T-helper 1 cell treated with Interleukin-12 subunit alpha and Interleukin-12 subunit beta and Interleukin-4 antibody, amounts not matched to agents 30 μg/mL and 1 μg/mL, for 36 hours (primary cell): ENCODE data around the gene ERBB3.
A peak's percentile ranks its signal among the peaks of the same experiment; 100 is the strongest.
"Not testable (repeated sequence)": the region's sequence is repeated elsewhere in the genome, so short reads cannot be mapped to it uniquely, and the experiment has no call there.

ENCODE experiments used
- H3K27ac Mint-ChIP-seq: one replicate; pipeline ENCODE4 v1.8.0; 2021; ENCODE audit warnings: mild to moderate bottlenecking, mixed read lengths
- H3K27me3 Mint-ChIP-seq: one replicate; pipeline ENCODE4 v1.8.0; 2021; ENCODE audit warnings: low read depth, mixed read lengths
- H3K36me3 Mint-ChIP-seq: one replicate; pipeline ENCODE4 v1.8.0; 2021; ENCODE audit warnings: low read depth, mixed read lengths
- H3K4me1 Mint-ChIP-seq: one replicate; pipeline ENCODE4 v1.8.0; 2021; ENCODE audit warnings: low read depth, mixed read lengths
- H3K4me3 Mint-ChIP-seq: one replicate; pipeline ENCODE4 v1.8.0; 2021; ENCODE audit warnings: mild to moderate bottlenecking, moderate library complexity, mixed read lengths
- H3K9me3 Mint-ChIP-seq: one replicate; pipeline ENCODE4 v1.8.0; 2021; ENCODE audit warnings: mixed read lengths

Gene ERBB3

DNA sequence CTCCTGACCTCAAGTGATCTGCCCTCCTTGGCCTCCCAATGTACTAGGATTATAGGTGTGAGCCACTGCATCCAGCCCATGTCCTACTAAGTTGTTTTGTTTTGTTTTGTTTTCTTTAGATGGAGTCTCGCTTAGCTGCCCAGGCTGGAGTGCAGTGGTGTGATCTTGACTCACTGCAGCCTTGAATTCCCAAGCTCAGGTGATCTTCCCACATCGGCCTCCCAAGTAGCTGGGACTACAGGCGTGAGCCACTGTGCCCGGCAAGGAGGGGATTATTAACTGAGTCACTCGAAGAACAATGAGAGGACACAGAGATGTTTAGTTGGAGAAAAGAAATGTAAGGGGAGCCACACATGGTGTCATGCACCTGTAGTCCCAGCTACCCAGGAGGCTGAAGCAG is 18.0 kb upstream of the ERBB3 start:
- Mint-ChIP-seq H3K4me1 (no peaks in the 10 kb centered on the region), H3K27me3 (peaks cover 17% of the 10 kb centered on the region), H3K36me3 (peaks cover 1% of the 10 kb centered on the region), H3K9me3 (no peaks in the 10 kb centered on the region), H3K27ac (no peak overlapping the region), H3K4me3 (no peak overlapping the region)

DNA sequence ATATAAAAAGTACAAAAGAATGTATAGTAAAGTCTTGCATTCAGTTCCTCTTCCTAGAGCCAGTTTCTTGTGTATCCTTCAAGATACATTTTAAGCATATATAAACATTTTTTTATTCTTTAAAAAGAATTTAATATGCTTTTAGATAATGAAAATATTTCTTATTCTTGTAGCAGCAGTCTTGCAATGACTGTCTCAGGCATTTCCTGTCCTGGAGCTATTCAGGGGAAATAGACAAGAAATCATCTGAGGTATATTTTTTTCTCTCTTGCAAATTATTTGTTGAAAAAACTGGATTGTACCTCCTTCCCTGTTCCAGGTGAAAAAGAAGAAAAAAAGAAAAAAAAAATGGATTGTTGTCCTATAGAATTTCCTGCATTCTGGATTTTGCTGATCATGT is 17.0 kb upstream of the ERBB3 start:
- peaks cover 1% of the 10 kb centered on the region for H3K36me3 Mint-ChIP-seq
- no peak overlapping the region for H3K4me3 Mint-ChIP-seq
- no peaks in the 10 kb centered on the region for H3K9me3 Mint-ChIP-seq
- H3K4me1 Mint-ChIP-seq, result no peaks in the 10 kb centered on the region
- no peak overlapping the region for H3K27ac Mint-ChIP-seq
- H3K27me3 Mint-ChIP-seq, result peaks cover 17% of the 10 kb centered on the region

DNA sequence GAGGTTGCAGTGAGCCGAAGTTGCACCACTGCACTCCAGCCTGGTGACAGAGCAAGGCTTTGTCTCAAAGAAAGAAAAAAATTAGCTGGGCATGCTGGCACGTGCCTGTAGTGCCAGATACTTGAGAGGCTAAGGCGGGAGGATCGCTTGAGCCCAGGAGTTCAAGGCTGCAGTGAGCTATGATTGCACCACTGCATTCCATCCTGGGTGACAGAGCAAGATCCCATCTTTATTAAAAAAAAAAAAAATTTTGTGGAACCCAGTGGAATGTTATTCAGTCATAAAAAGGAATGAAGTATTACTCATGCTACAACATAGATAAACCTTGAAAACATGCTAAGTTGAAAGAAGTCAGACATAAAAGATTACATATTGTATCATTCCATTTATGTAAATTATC is 8.3 kb upstream of the ERBB3 start:
- Mint-ChIP-seq H3K9me3 (no peaks in the 10 kb centered on the region), H3K4me3 (no peak overlapping the region), H3K4me1 (no peaks in the 10 kb centered on the region), H3K36me3 (no peaks in the 10 kb centered on the region), H3K27ac (no peak overlapping the region), H3K27me3 (peaks cover 4% of the 10 kb centered on the region)

DNA sequence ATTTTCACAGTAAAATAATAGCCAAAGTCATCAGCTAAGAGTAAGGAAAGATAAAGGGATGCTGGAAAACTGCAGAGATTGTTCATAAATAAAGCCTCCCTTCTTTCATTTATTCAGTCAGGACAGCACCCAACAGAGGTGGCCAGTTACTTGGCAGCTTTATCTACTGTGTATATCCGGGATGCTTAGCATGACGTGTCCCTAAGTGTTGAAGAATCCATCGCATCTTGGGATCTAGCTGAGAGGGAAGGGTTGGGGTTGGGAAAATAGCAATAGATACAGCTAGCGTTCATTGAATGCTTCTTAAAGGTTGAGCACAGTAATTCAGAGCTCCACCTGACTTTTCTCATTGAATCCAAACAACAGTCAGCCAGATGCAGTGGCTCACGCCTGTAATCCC is 5.6 kb upstream of the ERBB3 start:
- Mint-ChIP-seq H3K4me3 (no peak overlapping the region), H3K36me3 (no peaks in the 10 kb centered on the region), H3K9me3 (no peaks in the 10 kb centered on the region), H3K4me1 (peaks cover 4% of the 10 kb centered on the region), H3K27ac (no peak overlapping the region), H3K27me3 (peaks cover 7% of the 10 kb centered on the region)

DNA sequence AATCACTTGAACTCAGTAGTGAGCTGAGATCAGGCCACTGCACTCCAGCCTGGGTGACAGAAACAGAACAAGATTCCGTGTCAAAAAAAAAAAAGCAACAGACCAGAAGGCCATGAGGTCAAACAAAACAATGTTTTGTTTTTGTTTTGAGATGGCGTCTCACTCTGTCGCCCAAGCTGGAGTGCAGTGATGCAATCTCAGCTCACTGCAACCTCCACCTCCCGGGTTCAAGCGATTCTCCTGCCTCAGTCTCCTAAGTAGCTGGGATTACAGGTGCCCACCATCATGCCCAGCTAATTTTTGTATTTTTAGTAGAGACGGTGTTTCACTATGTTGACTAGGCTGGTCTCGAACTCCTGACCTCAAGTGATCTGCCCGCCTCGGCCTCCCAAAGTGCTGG is 2.0 kb upstream of the ERBB3 start:
- H3K4me3 Mint-ChIP-seq, H3K9me3 Mint-ChIP-seq, H3K27ac Mint-ChIP-seq, H3K36me3 Mint-ChIP-seq, H3K4me1 Mint-ChIP-seq: not testable (repeated sequence)
- H3K27me3 Mint-ChIP-seq, result peaks cover 20% of the 10 kb centered on the region

DNA sequence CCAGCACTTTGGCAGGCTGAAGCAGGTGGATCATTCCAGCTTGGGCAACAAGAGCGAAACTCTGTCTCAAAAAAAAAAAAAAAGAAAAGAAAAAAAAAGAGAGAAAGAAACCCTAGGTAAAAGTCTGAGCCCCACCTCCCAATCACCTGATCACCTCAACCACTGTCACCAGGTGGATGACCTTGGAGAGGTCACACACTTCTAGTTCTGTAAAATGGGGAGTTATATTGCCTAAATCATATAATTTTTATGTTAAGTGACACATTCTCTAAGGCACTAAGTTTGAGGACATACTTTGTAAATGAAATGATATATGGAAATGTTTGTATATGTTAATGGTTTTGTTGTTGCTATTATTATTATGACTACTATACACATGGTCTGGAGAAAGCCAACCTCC is 1.5 kb upstream of the ERBB3 start:
- peaks cover 18% of the 10 kb centered on the region for H3K27me3 Mint-ChIP-seq
- H3K4me3 Mint-ChIP-seq, result peak overlapping the region; percentile 82
- H3K4me1 Mint-ChIP-seq, result peaks cover 9% of the 10 kb centered on the region
- no peaks in the 10 kb centered on the region for H3K9me3 Mint-ChIP-seq
- H3K36me3 Mint-ChIP-seq, result no peaks in the 10 kb centered on the region
- no peak overlapping the region for H3K27ac Mint-ChIP-seq

DNA sequence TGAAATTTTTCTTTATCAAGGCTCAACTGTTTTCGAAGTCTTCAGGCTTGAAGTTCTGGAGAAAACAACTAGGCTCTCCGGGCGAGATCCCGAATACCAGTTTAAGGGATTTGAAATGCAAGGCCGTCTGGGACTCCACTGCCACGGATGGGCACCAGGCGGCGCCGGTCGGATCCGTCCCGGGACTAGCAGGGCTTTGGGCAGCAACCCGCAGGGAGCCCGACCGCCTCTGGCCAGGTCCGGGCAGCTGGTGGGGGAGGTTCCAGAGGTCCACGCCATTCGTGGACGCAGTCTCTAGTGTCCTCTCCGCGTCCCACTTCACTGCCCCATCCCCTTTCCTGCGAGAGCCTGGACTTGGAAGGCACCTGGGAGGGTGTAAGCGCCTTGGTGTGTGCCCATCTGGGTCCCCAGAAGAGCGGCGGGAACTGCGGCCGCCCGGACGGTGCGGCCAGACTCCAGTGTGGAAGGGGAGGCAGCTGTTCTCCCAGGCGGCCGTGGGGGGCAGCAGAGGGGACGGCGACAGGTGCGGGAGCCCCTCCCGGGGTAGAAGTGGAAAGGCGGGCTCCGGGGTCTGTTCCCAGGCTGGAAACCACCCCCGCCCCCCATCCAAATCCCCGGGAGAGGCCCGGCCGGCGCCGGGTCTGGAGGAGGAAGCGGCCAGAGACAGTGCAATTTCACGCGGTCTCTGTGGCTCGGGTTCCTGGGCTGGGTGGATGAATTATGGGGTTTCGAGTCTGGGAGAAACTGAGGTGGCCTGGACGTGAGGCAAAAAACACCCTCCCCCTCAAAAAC is 838 bp upstream of the ERBB3 start:
- Mint-ChIP-seq H3K4me1 (peaks cover 9% of the 10 kb centered on the region), H3K27me3 (peaks cover 24% of the 10 kb centered on the region), H3K4me3 (peak overlapping the region; percentile 82), H3K9me3 (no peaks in the 10 kb centered on the region), H3K27ac (no peak overlapping the region), H3K36me3 (no peaks in the 10 kb centered on the region)

DNA sequence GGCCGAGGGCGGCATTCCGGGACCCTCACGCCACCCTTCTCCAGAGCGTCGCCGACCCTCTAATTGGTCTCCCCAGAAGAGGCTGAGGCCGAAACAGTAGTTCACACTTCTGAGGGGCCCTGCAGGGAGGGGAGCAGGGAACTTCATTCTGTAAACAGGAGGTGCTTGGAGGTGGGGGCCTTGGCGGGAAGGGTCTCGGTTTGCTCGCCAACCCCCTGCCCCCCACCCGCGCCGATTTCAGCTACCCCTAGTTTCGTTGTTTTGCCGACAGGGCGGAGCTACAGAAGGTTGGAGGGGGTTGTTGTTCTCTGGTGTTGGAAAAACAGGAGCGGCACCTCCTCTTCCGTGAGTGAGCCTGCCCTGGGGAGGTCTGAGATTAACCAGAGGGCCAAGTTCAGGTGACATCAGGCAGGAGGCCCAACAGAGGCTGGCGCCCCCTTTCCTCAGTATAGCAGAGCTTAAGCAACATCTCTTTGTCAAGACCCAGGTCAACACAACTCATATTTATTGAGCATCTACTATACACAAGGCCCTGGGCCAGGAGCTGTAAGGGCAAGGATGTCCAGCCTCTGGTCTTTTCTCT is 682 bp downstream of the ERBB3 start:
- peak overlapping the region; percentile 67 for H3K4me3 Mint-ChIP-seq
- peaks cover 12% of the 10 kb centered on the region for H3K4me1 Mint-ChIP-seq

DNA sequence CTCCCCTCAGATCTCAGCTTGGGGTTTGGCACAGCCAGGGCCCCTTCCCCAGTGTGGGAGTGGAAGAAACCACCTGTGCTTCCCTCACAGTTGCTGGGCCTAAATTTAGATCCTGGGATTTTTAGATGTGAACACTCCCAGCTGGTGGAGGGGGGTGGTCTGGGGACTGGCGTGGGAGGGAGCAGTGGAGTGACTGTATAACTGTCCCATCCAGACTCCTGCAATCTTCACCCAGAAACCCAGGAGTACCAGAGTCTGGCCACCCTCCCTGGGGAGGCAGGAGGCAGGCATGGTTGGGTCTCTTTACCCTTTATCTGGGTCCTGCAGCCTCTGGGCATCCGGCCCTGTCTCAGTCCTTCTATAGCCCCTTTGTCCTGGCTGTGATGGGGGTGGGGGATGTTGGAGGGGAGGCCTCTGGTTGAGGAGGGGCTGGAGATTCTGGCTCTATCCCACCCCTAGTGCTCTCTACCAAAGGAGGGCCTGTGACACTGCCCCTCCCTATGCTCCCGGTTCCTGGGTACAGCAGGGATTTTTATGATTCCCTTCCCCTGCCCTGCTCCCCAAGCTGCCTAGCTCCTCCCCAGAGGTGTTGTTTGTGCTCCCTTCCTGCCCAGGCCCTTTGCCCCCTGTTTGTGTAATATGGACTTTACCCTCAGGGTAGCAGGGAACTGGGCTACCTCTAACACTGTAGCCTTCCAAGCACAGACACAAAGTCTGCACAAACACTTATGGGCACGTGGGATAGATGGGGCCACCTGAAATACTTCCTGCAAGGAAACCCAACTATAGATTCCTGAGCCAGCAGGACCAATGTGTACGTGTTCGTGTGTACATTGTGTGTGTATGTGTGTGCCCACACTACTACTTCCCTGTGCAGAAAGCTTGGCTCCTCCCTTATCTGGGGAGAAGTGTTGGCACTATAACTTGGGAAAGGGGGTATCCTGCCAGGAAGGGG is 1.7 kb downstream of the ERBB3 start:
- H3K27me3 Mint-ChIP-seq, result peaks cover 25% of the 10 kb centered on the region
- H3K27ac Mint-ChIP-seq, result no peak overlapping the region
- H3K4me3 Mint-ChIP-seq, result peak overlapping the region; percentile 67
- H3K36me3 Mint-ChIP-seq, result no peaks in the 10 kb centered on the region
- no peaks in the 10 kb centered on the region for H3K9me3 Mint-ChIP-seq
- peaks cover 12% of the 10 kb centered on the region for H3K4me1 Mint-ChIP-seq

More for the DNA sequence above, 682 bp downstream of the ERBB3 start:
- Mint-ChIP-seq H3K36me3 (no peaks in the 10 kb centered on the region), H3K27me3 (peaks cover 25% of the 10 kb centered on the region), H3K27ac (no peak overlapping the region), H3K9me3 (no peaks in the 10 kb centered on the region)

DNA sequence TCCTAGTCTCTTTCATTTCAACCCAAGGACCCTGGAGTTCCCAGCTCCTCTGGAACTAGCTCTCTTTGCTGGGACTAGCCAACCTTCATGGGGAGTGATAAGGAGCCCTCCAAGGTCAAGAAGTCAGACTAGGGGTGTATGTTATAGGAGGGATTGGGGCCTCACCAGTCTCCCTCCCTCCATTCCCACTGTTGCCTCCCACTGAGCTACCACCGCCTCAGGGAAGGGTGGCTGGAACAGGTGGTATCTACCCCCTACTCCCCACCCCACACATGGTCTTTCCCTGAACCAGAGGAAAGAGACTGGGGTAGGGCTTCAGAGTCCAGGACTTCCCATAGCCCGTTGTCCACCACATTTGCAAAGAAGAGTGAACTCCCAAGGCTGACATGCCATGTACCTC is 2.4 kb downstream of the ERBB3 start:
- Mint-ChIP-seq H3K36me3 (no peaks in the 10 kb centered on the region), H3K4me1 (peaks cover 12% of the 10 kb centered on the region), H3K4me3 (no peak overlapping the region), H3K27me3 (peaks cover 25% of the 10 kb centered on the region), H3K27ac (no peak overlapping the region), H3K9me3 (no peaks in the 10 kb centered on the region)

DNA sequence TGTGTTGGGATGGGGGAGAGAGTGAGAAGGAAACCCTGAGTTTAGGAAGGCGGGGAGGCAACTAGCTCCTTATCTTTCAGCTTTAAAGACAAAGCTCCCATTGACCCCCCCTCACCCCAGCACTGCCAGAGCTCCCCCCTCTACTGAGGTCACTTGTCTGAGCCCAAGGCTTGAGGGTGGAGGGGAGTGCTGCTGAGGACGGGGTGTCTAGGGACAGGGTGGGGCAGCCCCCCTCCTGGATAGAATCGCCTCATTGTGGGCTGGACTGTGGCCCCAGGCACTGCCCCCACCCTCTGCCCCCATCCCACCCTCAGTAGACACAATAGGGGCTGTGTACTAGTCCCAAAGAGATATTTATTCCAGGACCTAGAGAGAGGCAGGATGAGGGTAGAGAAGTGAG is 3.0 kb downstream of the ERBB3 start:
- no peaks in the 10 kb centered on the region for H3K36me3 Mint-ChIP-seq
- H3K4me1 Mint-ChIP-seq, result peaks cover 12% of the 10 kb centered on the region
- peaks cover 25% of the 10 kb centered on the region for H3K27me3 Mint-ChIP-seq
- no peak overlapping the region for H3K4me3 Mint-ChIP-seq
- H3K27ac Mint-ChIP-seq, result no peak overlapping the region
- no peaks in the 10 kb centered on the region for H3K9me3 Mint-ChIP-seq

DNA sequence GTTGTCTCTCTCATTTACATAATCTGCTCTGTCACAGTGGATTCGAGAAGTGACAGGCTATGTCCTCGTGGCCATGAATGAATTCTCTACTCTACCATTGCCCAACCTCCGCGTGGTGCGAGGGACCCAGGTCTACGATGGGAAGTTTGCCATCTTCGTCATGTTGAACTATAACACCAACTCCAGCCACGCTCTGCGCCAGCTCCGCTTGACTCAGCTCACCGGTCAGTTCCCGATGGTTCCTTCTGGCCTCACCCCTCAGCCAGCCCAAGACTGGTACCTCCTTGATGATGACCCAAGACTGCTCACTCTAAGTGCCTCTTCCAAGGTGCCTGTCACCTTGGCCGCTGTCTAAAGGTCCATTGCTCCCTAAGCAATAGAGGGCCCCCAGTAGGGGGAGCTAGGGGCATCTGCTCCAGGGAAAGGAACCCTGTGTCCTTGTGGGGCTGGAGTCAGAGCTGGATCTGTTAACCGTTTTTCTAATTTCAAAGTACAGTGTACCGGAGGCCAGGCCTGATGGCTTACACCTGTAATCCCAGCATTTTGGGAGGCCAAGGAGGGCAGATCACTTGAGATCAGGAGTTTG is 5.1 kb downstream of the ERBB3 start:
- Mint-ChIP-seq H3K4me3 (no peak overlapping the region), H3K36me3 (no peaks in the 10 kb centered on the region), H3K27ac (no peak overlapping the region), H3K4me1 (peaks cover 5% of the 10 kb centered on the region), H3K9me3 (no peaks in the 10 kb centered on the region), H3K27me3 (peaks cover 20% of the 10 kb centered on the region)

DNA sequence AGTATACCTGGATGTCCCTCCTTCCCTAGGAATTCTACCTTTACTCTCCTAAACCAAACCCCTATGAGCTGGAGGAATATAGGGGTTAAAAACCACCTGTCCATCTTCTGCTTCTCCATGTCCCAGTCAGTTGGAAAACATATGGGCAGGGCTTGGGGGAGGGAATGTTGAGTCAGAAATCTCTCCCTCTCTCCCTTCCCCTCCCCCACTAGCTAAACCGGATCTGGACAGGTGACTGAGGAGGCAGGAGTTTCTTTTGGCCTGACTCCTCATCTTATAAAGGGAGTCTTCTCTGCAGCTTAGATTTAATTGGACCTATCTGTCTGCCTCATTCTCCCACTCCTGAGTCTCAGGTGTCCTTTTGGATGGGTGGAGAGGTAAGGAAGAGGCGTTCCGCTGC is 6.1 kb downstream of the ERBB3 start:
- H3K4me1 Mint-ChIP-seq, result peaks cover 3% of the 10 kb centered on the region
- H3K27ac Mint-ChIP-seq, result no peak overlapping the region
- no peaks in the 10 kb centered on the region for H3K9me3 Mint-ChIP-seq

DNA sequence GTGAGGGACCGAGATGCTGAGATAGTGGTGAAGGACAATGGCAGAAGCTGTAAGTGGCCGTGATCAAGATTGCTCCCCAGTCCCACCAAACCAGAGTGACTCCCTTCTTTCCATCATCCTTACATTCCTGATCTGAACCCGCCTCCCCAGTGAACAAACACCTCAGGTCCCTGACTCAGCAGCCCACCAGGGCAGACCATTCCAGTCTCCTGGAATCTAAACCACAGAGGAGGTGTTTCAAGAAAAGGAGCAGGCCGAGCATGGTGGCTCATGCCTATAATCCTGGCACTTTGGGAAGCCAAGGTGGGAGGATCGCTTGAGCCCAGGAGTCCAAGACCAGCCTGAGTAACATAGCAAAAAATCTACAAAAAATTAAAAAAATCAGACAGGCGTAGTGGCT is 6.6 kb downstream of the ERBB3 start:
- H3K4me1 Mint-ChIP-seq, result peaks cover 3% of the 10 kb centered on the region
- H3K9me3 Mint-ChIP-seq, result no peaks in the 10 kb centered on the region
- peaks cover 15% of the 10 kb centered on the region for H3K27me3 Mint-ChIP-seq
- no peak overlapping the region for H3K4me3 Mint-ChIP-seq
- H3K36me3 Mint-ChIP-seq, result no peaks in the 10 kb centered on the region
- no peak overlapping the region for H3K27ac Mint-ChIP-seq

More for the DNA sequence above, 6.1 kb downstream of the ERBB3 start:
- no peaks in the 10 kb centered on the region for H3K36me3 Mint-ChIP-seq
- no peak overlapping the region for H3K4me3 Mint-ChIP-seq
- peaks cover 18% of the 10 kb centered on the region for H3K27me3 Mint-ChIP-seq
